HepG2 (cell line): ENCODE results near the gene ZNHIT1. TPM values are rescaled to one million over a fixed set of nuclear protein-coding genes. Genes with fewer than 3 reads are reported as not detected.

Experiments used
- AFF4 ChIP-seq: sonication (generic); formaldehyde crosslinking; IDR thresholded peaks from 2 replicates; pipeline ENCODE4 v1.4.0; 2020; ENCODE audit warnings: missing genetic modification reagents
- BCL6 ChIP-seq: IDR thresholded peaks from 2 replicates; pipeline ENCODE4 v1.6.1; 2016; ENCODE audit warnings: missing genetic modification reagents, missing compliant biosample characterization
- BHLHE40 ChIP-seq: IDR thresholded peaks from 2 replicates; pipeline ENCODE4 v1.6.1; 2011; ENCODE audit warnings: low read length, improper control_type of control experiment
- FOXK1 ChIP-seq: sonication (generic); formaldehyde crosslinking; IDR thresholded peaks from 2 replicates; pipeline ENCODE4 v1.4.0; 2020; ENCODE audit warnings: low read depth, missing genetic modification reagents, borderline replicate concordance
- GATAD2A ChIP-seq: IDR thresholded peaks from 2 replicates; pipeline ENCODE4 v1.6.1; 2016
- HNF1B ChIP-seq: sonication (generic); formaldehyde crosslinking; IDR thresholded peaks from 2 replicates; pipeline ENCODE4 v1.5.1; 2020; ENCODE audit warnings: mild to moderate bottlenecking, moderate library complexity, missing genetic modification reagents
- LCORL ChIP-seq, 2 experiments: fragments of 450-650 bp in 1 of 2; sonication (generic) in 1 of 2; formaldehyde crosslinking in 1 of 2; IDR thresholded peaks; 2 replicates each; pipeline versions ENCODE4 v1.5.0 to v1.6.1; 2017 to 2020; ENCODE audit warnings: antibody characterized with exemption in 1 of 2, missing genetic modification reagents in 1 of 2
- POLR2G ChIP-seq: fragments of 200-400 bp; formaldehyde crosslinking; IDR thresholded peaks from 2 replicates; pipeline ENCODE4 v1.6.1; 2018; ENCODE audit warnings: mild to moderate bottlenecking, low read depth, low read length, moderate library complexity
- ZNF441 ChIP-seq: sonication (generic); formaldehyde crosslinking; IDR thresholded peaks from 2 replicates; pipeline ENCODE4 v1.7.0; 2021; ENCODE audit warnings: missing genetic modification reagents, borderline replicate concordance
- ZNF615 ChIP-seq: sonication (generic); formaldehyde crosslinking; IDR thresholded peaks from 2 replicates; pipeline ENCODE4 v1.5.0; 2020; ENCODE audit warnings: mild to moderate bottlenecking, missing genetic modification reagents, borderline replicate concordance
- ZNF646 ChIP-seq: sonication (generic); formaldehyde crosslinking; IDR thresholded peaks from 2 replicates; pipeline ENCODE4 v1.9.0; 2021; ENCODE audit warnings: mild to moderate bottlenecking, missing genetic modification reagents
- ZNF788 ChIP-seq: sonication (generic); formaldehyde crosslinking; IDR thresholded peaks from 2 replicates; pipeline ENCODE4 v1.5.0; 2020; ENCODE audit warnings: mild to moderate bottlenecking, missing genetic modification reagents, borderline replicate concordance
- polyA plus RNA-seq, 8 experiments: library from polyadenylated mRNA; depleted of rRNA in 3 of 8; stranded (reverse) in 7 of 8; unstranded in 1 of 8; fragments of >200 nt; fragmentation: Illumina TruSeq in 4 of 8; extraction: Trizol in 4 of 8; gene quantifications; 2 replicates each; pipeline versions ENCODE4 v1.2.1 to v1.2.3, GENCODE V29; 2011 to 2016; ENCODE audit warnings: low read depth in 4 of 8, missing spikeins in 1 of 8, mixed read lengths in 1 of 8; ENCODE audit not compliant: insufficient read depth in 1 of 8
- total RNA-seq, 5 experiments: library from RNA; depleted of rRNA; stranded (reverse); fragments of >200 nt; fragmentation: Illumina TruSeq; extraction: Trizol; gene quantifications; 2 replicates each; pipeline ENCODE4 v1.2.3, GENCODE V29; 2016; ENCODE audit warnings: low read depth in 1 of 5
- TF ChIP-seq, protein P1 (sequence below): sonication (generic); formaldehyde crosslinking; IDR thresholded peaks from 2 replicates; pipeline ENCODE4 v1.4.0; 2020; ENCODE audit warnings: mild to moderate bottlenecking, missing genetic modification reagents

Gene ZNHIT1
- total and polyA plus RNA-seq, 2 of the 13 experiments (the other 11 are each of a cell fraction or from before 2014, with no cell fraction given) = 32.5 to 64.5 TPM

DNA sequence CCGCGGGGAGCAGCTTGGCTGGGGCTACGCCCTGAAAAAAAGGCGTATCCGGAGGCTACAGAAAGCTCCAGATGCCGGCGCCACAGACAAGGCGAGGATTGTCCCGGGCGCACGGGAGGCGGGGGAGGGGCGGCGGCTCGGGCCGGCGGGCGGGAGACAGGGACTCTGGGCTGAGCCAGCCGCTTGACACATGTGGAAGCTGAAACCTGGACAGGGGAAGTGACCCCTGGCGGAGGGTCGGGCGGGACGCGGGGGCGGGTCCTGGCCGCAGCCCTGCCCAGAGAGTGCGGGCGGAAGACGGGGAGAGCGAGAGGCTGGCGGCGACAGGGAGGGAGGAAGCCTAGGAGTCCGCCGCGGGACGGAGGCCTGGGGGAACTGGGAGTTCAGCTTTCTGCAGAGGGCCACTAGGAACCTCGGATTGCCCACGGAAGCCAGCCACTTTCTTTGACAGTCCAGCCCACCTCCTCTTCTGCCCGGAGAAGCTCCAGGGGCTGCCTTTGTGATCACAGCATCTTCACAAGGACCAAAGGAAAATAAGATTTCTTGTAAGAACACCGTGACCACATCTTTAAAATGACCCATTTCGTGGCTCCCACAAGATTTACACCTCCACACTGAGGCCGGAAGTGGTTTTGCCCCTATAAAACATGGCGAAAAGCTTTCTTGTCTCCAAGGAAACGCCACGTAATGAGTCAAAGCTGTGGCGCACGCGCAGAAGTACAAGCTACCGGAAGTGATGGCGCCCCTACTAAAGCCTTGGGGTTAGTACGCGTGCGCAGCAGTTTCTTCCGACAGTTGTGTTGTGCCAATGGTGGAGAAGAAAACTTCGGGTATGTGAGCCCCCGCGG lies at the start of gene ZNHIT1, which contains the start of gene PLOD3 (continued):
- no peak for TF ChIP-seq LCORL (IDR thresholded peaks at IDR 0.05)
- peak; percentile 28; the same call in 1 of the 2 replicates for TF ChIP-seq LCORL (CRISPR knock-in tag; IDR thresholded peaks at IDR 0.05)
- TF ChIP-seq HNF1B = no peak
- 0 out of 2 replicates have a peak, but pooled peaks have one; percentile 44 for TF ChIP-seq ZNF615 (CRISPR knock-in tag)
- TF ChIP-seq, protein P1, sequence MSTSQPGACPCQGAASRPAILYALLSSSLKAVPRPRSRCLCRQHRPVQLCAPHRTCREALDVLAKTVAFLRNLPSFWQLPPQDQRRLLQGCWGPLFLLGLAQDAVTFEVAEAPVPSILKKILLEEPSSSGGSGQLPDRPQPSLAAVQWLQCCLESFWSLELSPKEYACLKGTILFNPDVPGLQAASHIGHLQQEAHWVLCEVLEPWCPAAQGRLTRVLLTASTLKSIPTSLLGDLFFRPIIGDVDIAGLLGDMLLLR = peak; percentile 75
- TF ChIP-seq ZNF441 (CRISPR knock-in tag) = peak; percentile 62; the same call in 1 of the 2 replicates
- TF ChIP-seq ZNF646 (CRISPR knock-in tag) = no peak
- TF ChIP-seq BCL6 (CRISPR knock-in tag) = peak; percentile 54; the same call in 1 of the 2 replicates
- TF ChIP-seq BHLHE40 = 0 out of 2 replicates have a peak, but pooled peaks have one; percentile 50
- peak; percentile 53; the same call in 1 of the 2 replicates for TF ChIP-seq ZNF788 (CRISPR knock-in tag)
- peak; percentile 73 for TF ChIP-seq POLR2G
- TF ChIP-seq GATAD2A (CRISPR knock-in tag) = peak; percentile 37; the same call in 1 of the 2 replicates
- peak; percentile 32; the same call in 1 of the 2 replicates for TF ChIP-seq FOXK1 (CRISPR knock-in tag)
- TF ChIP-seq AFF4 (CRISPR knock-in tag) = no peak
